22Rv1 (cell line): ENCODE results near the gene TTC33.
"Not testable (repeated sequence)": the region's sequence is repeated elsewhere in the genome, so short reads cannot be mapped to it uniquely, and the experiment has no call there.

ENCODE experiments used
- H3K27ac ChIP-seq: fragments of 450-650 bp; 2 replicates; pipeline ENCODE4 v1.5.1; 2017
- CTCF ChIP-seq: fragments of 450-650 bp; IDR thresholded peaks from 2 replicates; pipeline ENCODE4 v1.5.1; 2017; ENCODE audit warnings: mild to moderate bottlenecking
- ZFX ChIP-seq: fragments of 450-650 bp; IDR thresholded peaks from 2 replicates; pipeline ENCODE4 v1.6.1; 2017; ENCODE audit warnings: antibody characterized with exemption, borderline replicate concordance

The TTC33 gene

GRCh38 chr5:40601198-40601868 is 154.4 kb downstream of the TTC33 start:
- H3K27ac ChIP-seq: no peak overlapping the region
- TF ChIP-seq CTCF (no peak), ZFX (no peak)

GRCh38 chr5:40600383-40600782 is 155.4 kb downstream of the TTC33 start:
- TF ChIP-seq CTCF (no peak), ZFX (no peak)
- H3K27ac ChIP-seq: no peak overlapping the region

GRCh38 chr5:40599676-40600075 is 156.1 kb downstream of the TTC33 start:
- TF ChIP-seq CTCF (no peak), ZFX (no peak)
- H3K27ac ChIP-seq: no peak overlapping the region

GRCh38 chr5:40594811-40595210 is 160.9 kb downstream of the TTC33 start:
- TF ChIP-seq CTCF (no peak), ZFX (no peak)

GRCh38 chr5:40591727-40592396 is 163.9 kb downstream of the TTC33 start:
- H3K27ac ChIP-seq: not testable (repeated sequence)

More at GRCh38 chr5:40594811-40595210, 160.9 kb downstream of the TTC33 start:
- no peak overlapping the region for H3K27ac ChIP-seq

GRCh38 chr5:40587376-40587775 is 168.4 kb downstream of the TTC33 start:
- no peak for TF ChIP-seq CTCF
- TF ChIP-seq ZFX: no peak
- H3K27ac ChIP-seq: no peak overlapping the region

GRCh38 chr5:40585537-40586267 is 170.1 kb downstream of the TTC33 start:
- no peak overlapping the region for H3K27ac ChIP-seq
- TF ChIP-seq CTCF: no peak
- TF ChIP-seq ZFX: no peak
